ENCODE results near the gene HDLBP.

HDLBP gene

GRCh38 chr2:241315093-241315878 is at the start of gene HDLBP:
Gene HDLBP (minus strand): TSS chr2:241315672. CDS start chr2:241266869, 48,803 bp downstream.
- peak; percentile 42; the same call in 1 of the 2 replicates for TF ChIP-seq CTCF (IDR thresholded peaks at IDR 0.05)

- TF ChIP-seq CTCF (IDR thresholded peaks at IDR 0.05) = no peak
These were observed 49.3 kb upstream of the HDLBP start for GRCh38 chr2:241364781-241365180.

GRCh38 chr2:241363426-241363825 is 48.0 kb upstream of the HDLBP start:
- no peak for TF ChIP-seq CTCF (IDR thresholded peaks at IDR 0.05)

- TF ChIP-seq CTCF (IDR thresholded peaks at IDR 0.05) = no peak
These were observed 44.1 kb upstream of the HDLBP start for GRCh38 chr2:241359481-241360045.

- no peak for TF ChIP-seq CTCF (IDR thresholded peaks at IDR 0.05)
These were observed 43.0 kb upstream of the HDLBP start for GRCh38 chr2:241358470-241358869.

- TF ChIP-seq CTCF (IDR thresholded peaks at IDR 0.05) = no peak
These were observed 42.1 kb upstream of the HDLBP start for GRCh38 chr2:241357531-241357930.

GRCh38 chr2:241356871-241357260 is 41.4 kb upstream of the HDLBP start:
- TF ChIP-seq CTCF (IDR thresholded peaks at IDR 0.05) = no peak

Measured in LNCAP (cell line).